ENCODE data around the gene COL21A1.
A peak's percentile ranks its signal among the peaks of the same experiment; 100 is the strongest.

Gene COL21A1

DNA sequence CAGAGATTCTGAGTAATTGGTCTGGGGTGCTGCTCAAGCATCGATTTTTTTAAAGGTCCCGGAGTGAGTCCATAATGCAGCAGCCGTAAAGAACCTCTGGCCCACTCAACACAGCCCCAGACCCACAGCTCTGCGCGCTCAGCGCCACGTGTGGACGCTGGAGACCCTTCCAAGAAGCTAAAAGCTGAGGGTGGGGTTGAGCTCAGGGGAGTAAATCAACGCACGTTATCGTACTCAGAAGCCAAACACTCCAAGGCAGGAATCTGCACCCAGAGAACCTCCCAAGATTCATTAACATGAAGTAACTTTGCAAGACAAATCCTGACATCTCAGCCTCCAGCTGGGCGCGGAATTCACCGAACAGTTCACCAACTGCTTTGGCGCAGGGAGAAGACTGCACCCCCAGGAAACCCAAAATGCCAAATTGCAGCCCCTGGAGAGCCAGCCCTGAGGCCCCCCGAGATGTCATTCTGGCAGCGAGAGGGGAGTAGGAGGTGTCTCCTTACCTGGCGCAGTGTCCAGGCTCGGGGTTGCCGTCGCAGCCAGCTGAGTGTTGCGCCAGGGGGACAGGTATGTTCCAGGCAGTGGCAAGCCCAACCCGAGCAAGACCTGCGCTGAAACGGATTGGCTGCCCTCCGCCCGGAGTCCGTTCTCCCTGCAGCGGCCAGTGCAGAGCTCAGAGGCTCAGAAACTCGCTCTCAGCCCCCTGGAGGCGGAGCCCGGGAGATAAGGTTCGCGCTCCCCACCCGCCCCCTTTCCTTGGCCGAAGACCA is at the start of gene COL21A1:
COL21A1 (minus strand) TSS at position 700 of the 773 bp plus-strand sequence. CDS start 64,962 bp downstream, outside the sequence.
- TF ChIP-seq, protein P1, sequence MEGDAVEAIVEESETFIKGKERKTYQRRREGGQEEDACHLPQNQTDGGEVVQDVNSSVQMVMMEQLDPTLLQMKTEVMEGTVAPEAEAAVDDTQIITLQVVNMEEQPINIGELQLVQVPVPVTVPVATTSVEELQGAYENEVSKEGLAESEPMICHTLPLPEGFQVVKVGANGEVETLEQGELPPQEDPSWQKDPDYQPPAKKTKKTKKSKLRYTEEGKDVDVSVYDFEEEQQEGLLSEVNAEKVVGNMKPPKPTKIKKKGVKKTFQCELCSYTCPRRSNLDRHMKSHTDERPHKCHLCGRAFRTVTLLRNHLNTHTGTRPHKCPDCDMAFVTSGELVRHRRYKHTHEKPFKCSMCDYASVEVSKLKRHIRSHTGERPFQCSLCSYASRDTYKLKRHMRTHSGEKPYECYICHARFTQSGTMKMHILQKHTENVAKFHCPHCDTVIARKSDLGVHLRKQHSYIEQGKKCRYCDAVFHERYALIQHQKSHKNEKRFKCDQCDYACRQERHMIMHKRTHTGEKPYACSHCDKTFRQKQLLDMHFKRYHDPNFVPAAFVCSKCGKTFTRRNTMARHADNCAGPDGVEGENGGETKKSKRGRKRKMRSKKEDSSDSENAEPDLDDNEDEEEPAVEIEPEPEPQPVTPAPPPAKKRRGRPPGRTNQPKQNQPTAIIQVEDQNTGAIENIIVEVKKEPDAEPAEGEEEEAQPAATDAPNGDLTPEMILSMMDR (IDR thresholded peaks at IDR 0.05; ENCODE audit: insufficient read depth, low read length, missing control alignments) = peak; percentile 48
- DNase-seq (ENCODE audit: low read depth, low spot score) = no peak
- CTCF ChIA-PET = interaction anchor here (0.8 to 1.4 kb wide), 5 partner anchors 9 to 16 kb away, joined by 3 to 4 read pairs (median 3); no protein-coding TSS in a partner anchor
- peak within 1 kb of the TSS; percentile 55 for H3K4me3 ChIP-seq (ENCODE audit: low read depth, low read length)
- POLR2A ChIA-PET = no interaction called here

- ChIA-PET CTCF (interaction anchor here (1.6 to 5.4 kb wide), 13 partner anchors 14 to 1017 kb away, joined by 4 to 107 read pairs (median 12); no protein-coding TSS in a partner anchor), POLR2A (no interaction called here)
- TF ChIP-seq, protein P1 (IDR thresholded peaks at IDR 0.05; ENCODE audit: insufficient read depth, low read length, missing control alignments) = no peak
- no peak for DNase-seq (ENCODE audit: low read depth, low spot score)
- H3K4me3 ChIP-seq (ENCODE audit: low read depth, low read length) = no peak overlapping the region
These were observed 46.4 kb upstream of the COL21A1 start for GRCh38 chr6:56293781-56294180.

- TF ChIP-seq, protein P1 (IDR thresholded peaks at IDR 0.05; ENCODE audit: insufficient read depth, low read length, missing control alignments) = peak; percentile 46
- H3K4me3 ChIP-seq (ENCODE audit: low read depth, low read length) = no peak overlapping the region
- ChIA-PET POLR2A (no interaction called here), CTCF (interaction anchor here (0.6 to 5.4 kb wide), 44 partner anchors 11 to 1016 kb away, joined by 3 to 107 read pairs (median 5); no protein-coding TSS in a partner anchor)
- DNase-seq (ENCODE audit: low read depth, low spot score) = peak; percentile 17
These were observed 45.3 kb upstream of the COL21A1 start for GRCh38 chr6:56292505-56293181.

DNA sequence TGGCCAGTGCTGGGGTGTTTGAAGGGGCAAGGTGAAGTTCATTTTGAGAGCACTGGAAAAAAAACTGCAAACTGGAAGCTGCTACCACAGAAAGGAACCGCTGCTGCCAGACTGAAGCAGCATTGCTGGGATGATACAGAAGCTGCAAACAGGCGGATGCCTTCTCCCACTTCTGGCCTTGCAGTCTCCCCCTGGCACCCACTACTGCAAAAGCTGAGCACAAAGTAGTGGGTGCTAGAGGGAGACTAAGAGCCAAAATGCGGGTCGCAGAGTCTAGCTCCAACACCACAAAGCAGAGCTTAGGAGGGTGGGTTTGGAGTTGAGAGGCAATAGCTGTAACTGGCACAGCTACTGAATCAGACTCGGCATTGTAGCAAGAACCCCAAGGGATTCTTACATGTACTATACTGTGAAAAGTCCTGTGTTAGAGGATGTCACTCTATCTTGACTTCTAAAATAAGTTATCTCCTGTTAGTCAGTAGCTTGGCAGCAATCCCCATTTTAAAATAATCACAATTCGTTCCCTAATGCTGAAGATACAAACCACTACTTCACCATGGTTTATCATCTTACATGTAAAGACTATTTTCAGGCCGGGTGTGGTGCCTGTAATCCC is 44.0 kb upstream of the COL21A1 start:
- no peak overlapping the region for H3K4me3 ChIP-seq (ENCODE audit: low read depth, low read length)
- CTCF ChIA-PET = interaction anchor here (0.7 to 5.4 kb wide), 32 partner anchors 11 to 1014 kb away, joined by 3 to 107 read pairs (median 5); no protein-coding TSS in a partner anchor

DNA sequence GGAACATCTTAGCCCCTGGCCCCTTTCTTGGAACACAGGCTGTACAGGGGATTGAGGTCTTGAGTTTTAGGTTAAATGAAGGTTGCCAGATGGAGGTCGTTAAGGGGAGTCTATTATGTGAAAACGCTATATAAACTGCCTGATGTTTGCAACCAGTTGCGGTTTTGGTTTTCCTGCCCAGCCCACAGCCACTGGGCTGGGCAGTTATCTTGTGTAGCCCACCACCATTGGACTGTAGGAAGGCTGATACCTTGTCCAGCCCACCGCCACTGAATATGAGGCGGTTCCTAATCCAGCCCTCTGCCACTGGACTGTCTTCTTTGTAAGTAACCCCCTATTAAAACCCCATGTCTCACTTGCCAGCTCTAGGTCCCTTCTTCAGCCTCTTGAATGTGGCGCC is 42.3 kb upstream of the COL21A1 start:
- CTCF ChIA-PET = interaction anchor here (1.2 to 5.4 kb wide), 4 partner anchors 10 to 845 kb away, joined by 3 to 83 read pairs (median 24); no protein-coding TSS in a partner anchor
- POLR2A ChIA-PET = no interaction called here

More for the DNA sequence above, 44.0 kb upstream of the COL21A1 start:
- DNase-seq (ENCODE audit: low read depth, low spot score) = no peak
- POLR2A ChIA-PET = no interaction called here
- TF ChIP-seq, protein P1 (IDR thresholded peaks at IDR 0.05; ENCODE audit: insufficient read depth, low read length, missing control alignments) = no peak

More for the DNA sequence above, 42.3 kb upstream of the COL21A1 start:
- TF ChIP-seq, protein P1 (IDR thresholded peaks at IDR 0.05; ENCODE audit: insufficient read depth, low read length, missing control alignments) = no peak
- no peak overlapping the region for H3K4me3 ChIP-seq (ENCODE audit: low read depth, low read length)
- DNase-seq (ENCODE audit: low read depth, low spot score) = no peak
